Lung (tissue), 16 donors: ENCODE data around the gene METTL24. TPM values are rescaled to one million over a fixed set of nuclear protein-coding genes. Genes with fewer than 3 reads are reported as not detected.

ENCODE experiments used
- ATAC-seq: fragments of 200-7000 bp; cut with Tn5 transposase; one replicate; pipeline ENCODE4 v1.9.1; 2020; ENCODE audit warnings: moderate number of reproducible peaks; ENCODE audit not compliant: insufficient read depth, low FRiP score
- DNase-seq, 3 donors: peaks; one replicate each; pipeline ENCODE4 v3.0.0-alpha.2; 2013 to 2017
- H3K27ac ChIP-seq, 2 donors: one replicate each; pipeline ENCODE4 v1.5.1; 2013; ENCODE audit warnings: mild to moderate bottlenecking in 2 of 2, moderate library complexity in 2 of 2, control low read depth in 1 of 2, inconsistent platforms in 1 of 2, low read depth in 1 of 2, low read length in 1 of 2
- H3K27me3 ChIP-seq, 3 donors: one replicate each; pipeline ENCODE4 v1.5.1; 2013; ENCODE audit warnings: low read length in 2 of 3; ENCODE audit not compliant: control insufficient read depth in 3 of 3, insufficient read depth in 3 of 3
- H3K36me3 ChIP-seq, 4 donors: one replicate each; pipeline ENCODE4 v1.5.1; 2013; ENCODE audit warnings: low read length in 4 of 4, mild to moderate bottlenecking in 1 of 4, moderate library complexity in 1 of 4; ENCODE audit not compliant: control insufficient read depth in 4 of 4, insufficient read depth in 4 of 4
- H3K4me1 ChIP-seq, 5 donors: one replicate each; pipeline ENCODE4 v1.5.1; 2013; ENCODE audit warnings: low read length in 5 of 5, mild to moderate bottlenecking in 2 of 5, moderate library complexity in 1 of 5; ENCODE audit not compliant: control insufficient read depth in 5 of 5, insufficient read depth in 5 of 5
- H3K4me3 ChIP-seq: one replicate; pipeline ENCODE4 v1.5.1; 2013; ENCODE audit warnings: mild to moderate bottlenecking, control low read depth, moderate library complexity
- H3K9ac ChIP-seq, 2 donors: one replicate each; pipeline ENCODE4 v1.5.1; 2013; ENCODE audit warnings: low read length in 2 of 2, control low read depth in 1 of 2; ENCODE audit not compliant: insufficient read depth in 1 of 2
- H3K9me3 ChIP-seq, 4 donors: one replicate each; pipeline ENCODE4 v1.5.1; 2013; ENCODE audit warnings: low read length in 3 of 4, mild to moderate bottlenecking in 1 of 4, moderate library complexity in 1 of 4; ENCODE audit not compliant: control insufficient read depth in 4 of 4, insufficient read depth in 3 of 4
- CTCF ChIP-seq: IDR thresholded peaks from 2 replicates; pipeline ENCODE4 v1.5.1; 2012; ENCODE audit warnings: mild to moderate bottlenecking; ENCODE audit errors: control extremely low read depth, extremely low read depth
- WGBS, 2 donors: extraction: QIAGEN DNeasy Blood & Tissue Kit; methylation state at CpG; one replicate each; pipeline ENCODE4 v1.1.7; 2013; 5-methylcytosine and 5-hydroxymethylcytosine counted together
- long read RNA-seq, 5 donors: transcript quantifications; one replicate each; lab custom pipeline, GENCODE V29; 2026
- polyA plus RNA-seq, 2 donors: library from polyadenylated mRNA; stranded (reverse); fragments of 200-250 nt; gene quantifications; one replicate each; pipeline ENCODE4 v1.2.1, GENCODE V29; 2013
- total RNA-seq, 2 donors: library from RNA; depleted of rRNA in 1 of 2; stranded (reverse); fragments of >200 nt in 1 of 2; gene quantifications; one replicate each; pipeline ENCODE4 v1.2.1, GENCODE V29; 2014 to 2021
- donor health status: control.
- donor health status: control.
- donor health status: Bipolar disorder and iron deficiency.
- donor health status: healthy.
- donor health status: DM: yes; HTN: yes; CAD: no.

METTL24 gene
- total RNA-seq = 1 to 10 TPM; 2.0 to 3.7 TPM
- polyA plus RNA-seq = under 1 TPM in 1 of 2 donors, not detected in 1; 0.73 TPM
- long read RNA-seq, donor 1, partial matches to known transcripts = 0 of 1 reads
- long read RNA-seq, donor 1, other reads (novel, unspliced or antisense) = 0 of 1 reads
- long read RNA-seq, donor 2 = 0 reads
- long read RNA-seq, donor 3 = 0 reads
- long read RNA-seq, donor 4 = 0 reads
- long read RNA-seq, donor 5 = 0 reads

- Histone ChIP-seq H3K36me3 (no peaks in the 10 kb centered on the region), H3K27me3 (peaks cover 0 to 2% (median 0%) of the 10 kb centered on the region in 3 donors), H3K9ac (peak within 1 kb of the TSS; percentile 29 to 64), H3K9me3 (no peaks in the 10 kb centered on the region), H3K4me1 (peaks cover 0 to 30% (median 9%) of the 10 kb centered on the region in 5 donors), H3K27ac (peak within 1 kb of the TSS in 1 of 2 donors; percentile 78), H3K4me3 (peak within 1 kb of the TSS; percentile 43)
- DNase-seq = peak; percentile 60 to 69 (median 61)
- no peak for TF ChIP-seq CTCF
- ATAC-seq = peak; percentile 16
- 1 to 2% methylated on average over 81 to 107 of the region's 107 CpGs for WGBS, 2 donors
Observed at GRCh38 chr6:110357664-110358552, at the start of gene METTL24. METTL24 (minus strand) TSS chr6:110358349; CDS start chr6:110358272, 77 bp downstream.

- H3K27me3 ChIP-seq = no peaks in the 10 kb centered on the region
- no peaks in the 10 kb centered on the region for H3K9me3 ChIP-seq
- ATAC-seq (no peak), DNase-seq (no peak)
- H3K9ac ChIP-seq = no peak overlapping the region
- TF ChIP-seq CTCF = no peak
- peaks cover 0 to 7% (median 0%) of the 10 kb centered on the region in 5 donors for H3K4me1 ChIP-seq
- WGBS, 2 donors = 49 to 58% methylated on average over 8 of the region's 8 CpGs
- H3K27ac ChIP-seq = no peak overlapping the region
- H3K4me3 ChIP-seq = no peak overlapping the region
- H3K36me3 ChIP-seq = no peaks in the 10 kb centered on the region
Observed at GRCh38 chr6:110404607-110405006, 46.5 kb upstream of the METTL24 start.

- H3K4me1 ChIP-seq = peaks cover 0 to 8% (median 0%) of the 10 kb centered on the region in 5 donors
- no peak overlapping the region for H3K9ac ChIP-seq
- H3K27me3 ChIP-seq = no peaks in the 10 kb centered on the region
- H3K36me3 ChIP-seq = no peaks in the 10 kb centered on the region
- WGBS, 2 donors = 92 to 94% methylated on average over 4 of the region's 4 CpGs
- H3K27ac ChIP-seq = no peak overlapping the region
- no peak for TF ChIP-seq CTCF
- no peak overlapping the region for H3K4me3 ChIP-seq
- ATAC-seq = no peak
- DNase-seq = no peak
- H3K9me3 ChIP-seq = no peaks in the 10 kb centered on the region
Observed at GRCh38 chr6:110401585-110402176, 43.5 kb upstream of the METTL24 start.
